Measurements from ENCODE around the gene CFAP74. TPM values are rescaled to one million over a fixed set of nuclear protein-coding genes. Genes with fewer than 3 reads are reported as not detected.

CFAP74 gene
- total RNA-seq, 2 donors from 2014 or later: not detected

Other genes starting within 250 kb of the CFAP74 start
- gene NADK, start 225.3 kb downstream of the CFAP74 start, total RNA-seq: 100 to 1,000 TPM in 1 of 2 donors, 10 to 100 TPM in 1; 89.1 to 145 TPM
- gene GNB1, start 112.7 kb downstream of the CFAP74 start, total RNA-seq: 100 to 1,000 TPM; 361 to 446 TPM
- gene CALML6, start 88.5 kb downstream of the CFAP74 start, total RNA-seq: 1 to 10 TPM in 1 of 2 donors, under 1 TPM in 1; 1.00 to 1.2 TPM
- gene TMEM52, start 84.5 kb downstream of the CFAP74 start, total RNA-seq: under 1 TPM in 1 of 2 donors, not detected in 1; 0.43 TPM
- gene GABRD, start 15.6 kb upstream of the CFAP74 start, total RNA-seq: not detected
- 10 to 100 TPM; 10.8 to 13.2 TPM for gene PRKCZ, start 46.6 kb upstream of the CFAP74 start, total RNA-seq
- 10 to 100 TPM; 43.4 to 61.8 TPM for gene FAAP20, start 191.0 kb upstream of the CFAP74 start, total RNA-seq
- 10 to 100 TPM; 16.5 to 42.7 TPM for gene SKI, start 224.5 kb upstream of the CFAP74 start, total RNA-seq